GM12878 (cell line): Measurements from ENCODE around the gene CATSPER2.
"Not testable (repeated sequence)": the region's sequence is repeated elsewhere in the genome, so short reads cannot be mapped to it uniquely, and the experiment has no call there.

ENCODE experiments used
- ATF3 ChIP-seq: IDR thresholded peaks from 2 replicates; pipeline ENCODE4 v1.6.1; 2011; ENCODE audit warnings: low read depth, mild to moderate bottlenecking, low read length, moderate library complexity, borderline replicate concordance; ENCODE audit errors: extremely low read depth
- CBFB ChIP-seq: IDR thresholded peaks from 2 replicates; pipeline ENCODE4 v1.6.1; 2016; ENCODE audit warnings: antibody characterized with exemption, low read depth
- CHD4 ChIP-seq: fragments of 200-600 bp; sonication (generic); IDR thresholded peaks from 2 replicates; pipeline ENCODE4 v1.6.1; 2016; ENCODE audit warnings: mild to moderate bottlenecking
- CTCF ChIP-seq, 3 experiments: IDR thresholded peaks in 2 of 3; conservative IDR thresholded peaks in 1 of 3; 2 replicates each; pipeline ENCODE4 v1.5.1; 2011; ENCODE audit warnings: low read depth in 3 of 3, low read length in 3 of 3, mild to moderate bottlenecking in 3 of 3, control low read depth in 2 of 3, moderate library complexity in 2 of 3, inconsistent platforms in 1 of 3, mixed read lengths in 1 of 3; ENCODE audit not compliant: control insufficient read depth in 2 of 3, insufficient read depth in 1 of 3; ENCODE audit errors: extremely low read depth in 1 of 3
- NFYA ChIP-seq: IDR thresholded peaks from 2 replicates; pipeline ENCODE4 v1.6.1; 2011; ENCODE audit warnings: low read depth, mild to moderate bottlenecking, low read length, improper control_type of control experiment, borderline replicate concordance
- POLR2AphosphoS5 ChIP-seq: IDR thresholded peaks from 2 replicates; pipeline ENCODE4 v1.6.1; 2011; ENCODE audit warnings: mild to moderate bottlenecking, low read length, inconsistent platforms
- USF1 ChIP-seq: IDR thresholded peaks from 2 replicates; pipeline ENCODE4 v1.6.1; 2011; ENCODE audit warnings: borderline replicate concordance, low read depth, mild to moderate bottlenecking, moderate library complexity, mixed read lengths, low read length; ENCODE audit not compliant: insufficient read depth; ENCODE audit errors: extremely low read length

- TF ChIP-seq ATF3; CTCF (IDR thresholded peaks at IDR 0.05 in 2 of 3, conservative IDR thresholded peaks at IDR 0.05 in 1 of 3; ENCODE audit: control insufficient read depth in 2 of 3, extremely low read depth in 1 of 3, insufficient read depth in 1 of 3, low read depth in 3 of 3, low read length in 3 of 3); USF1; POLR2AphosphoS5; CBFB; NFYA; CHD4: not testable (repeated sequence)
Measured at GRCh38 chr15:43599131-43599530, 49.5 kb downstream of the CATSPER2 start.
